IMR-90 (cell line): Measurements from ENCODE around the gene FAM171A1. TPM values are rescaled to one million over a fixed set of nuclear protein-coding genes. Genes with fewer than 3 reads are reported as not detected.

Source experiments
- ATAC-seq: fragments of 200-7000 bp; cut with Tn5 transposase; 2 replicates; pipeline ENCODE4 v1.9.1; 2020; ENCODE audit warnings: low read depth, mild to moderate bottlenecking, moderate library complexity
- BruUV-seq: library from RNA; stranded (reverse); fragments of 400-500 nt; replicated peaks from 2 replicates; lab custom pipeline; 2021; lab: Mats Ljungman, UMichigan
- CTCF ChIA-PET: fragments of 300-600 bp; formaldehyde crosslinking; extraction: SDS; loops from one replicate; lab custom pipeline; 2021; ENCODE audit warnings: antibody characterized with exemption; lab: Yijun Ruan, JAX
- POLR2A ChIA-PET: fragments of 300-600 bp; sonication (Branson Sonifier 250); formaldehyde crosslinking; loops from one replicate; lab custom pipeline; 2022; ENCODE audit warnings: antibody characterized with exemption; ENCODE audit not compliant: unreplicated experiment; lab: Charles Lee
- DNase-seq: peaks from one replicate; pipeline ENCODE4 v3.0.0; 2013
- H2AFZ ChIP-seq: replicated peaks from 2 replicates; pipeline ENCODE3; 2013; ENCODE audit warnings: low read length, mild to moderate bottlenecking; ENCODE audit not compliant: poor library complexity
- H2AK5ac ChIP-seq: 2 replicates; pipeline ENCODE4 v1.6.1; 2013; ENCODE audit warnings: low read depth, low read length, inconsistent platforms
- H2AK9ac ChIP-seq: replicated peaks from 2 replicates; pipeline ENCODE3; 2013; ENCODE audit warnings: mild to moderate bottlenecking, low read depth, low read length, moderate library complexity; ENCODE audit not compliant: poor library complexity
- H2BK120ac ChIP-seq: 2 replicates; pipeline ENCODE4 v1.6.1; 2013; ENCODE audit warnings: low read depth, low read length, inconsistent platforms
- H2BK15ac ChIP-seq: 3 replicates; pipeline ENCODE4 v1.6.1; 2013; ENCODE audit warnings: low read depth, low read length, inconsistent platforms
- H2BK20ac ChIP-seq: 2 replicates; pipeline ENCODE4 v1.6.1; 2013; ENCODE audit warnings: low read depth, mild to moderate bottlenecking, inconsistent platforms, low read length, moderate library complexity
- H2BK5ac ChIP-seq: 2 replicates; pipeline ENCODE4 v1.6.1; 2013; ENCODE audit warnings: mild to moderate bottlenecking, low read depth, low read length, inconsistent platforms; ENCODE audit not compliant: poor library complexity, severe bottlenecking
- H3K14ac ChIP-seq: replicated peaks from 2 replicates; pipeline ENCODE4 v1.6.1; 2013; ENCODE audit warnings: low read depth, low read length, inconsistent platforms
- H3K18ac ChIP-seq: 2 replicates; pipeline ENCODE4 v1.6.1; 2013; ENCODE audit warnings: low read depth, low read length, control low read depth
- H3K23ac ChIP-seq: 2 replicates; pipeline ENCODE4 v1.6.1; 2013; ENCODE audit warnings: low read depth, low read length, inconsistent platforms
- H3K27ac ChIP-seq: 2 replicates; pipeline ENCODE4 v1.5.1; 2013; ENCODE audit warnings: mild to moderate bottlenecking, control low read depth, low read length; ENCODE audit not compliant: insufficient read depth
- H3K27me3 ChIP-seq: 2 replicates; pipeline ENCODE4 v1.6.1; 2013; ENCODE audit warnings: low read length; ENCODE audit not compliant: control insufficient read depth, insufficient read depth
- H3K36me3 ChIP-seq: 2 replicates; pipeline ENCODE4 v1.6.1; 2013; ENCODE audit warnings: low read length, mixed read lengths; ENCODE audit not compliant: control insufficient read depth, insufficient read depth
- H3K4ac ChIP-seq: 2 replicates; pipeline ENCODE4 v1.6.1; 2013; ENCODE audit warnings: low read depth, low read length, inconsistent platforms
- H3K4me1 ChIP-seq: 2 replicates; pipeline ENCODE4 v1.6.1; 2013; ENCODE audit warnings: low read length, mixed read lengths; ENCODE audit not compliant: control insufficient read depth, insufficient read depth
- H3K4me2 ChIP-seq: 2 replicates; pipeline ENCODE4 v1.6.1; 2013; ENCODE audit warnings: low read depth, mild to moderate bottlenecking, control low read depth, low read length, moderate library complexity
- H3K4me3 ChIP-seq: 2 replicates; pipeline ENCODE4 v1.5.1; 2013; ENCODE audit warnings: low read depth, mild to moderate bottlenecking, control low read depth, low read length, moderate library complexity; ENCODE audit not compliant: insufficient read depth
- H3K56ac ChIP-seq: 2 replicates; pipeline ENCODE4 v1.6.1; 2013; ENCODE audit warnings: low read length, inconsistent platforms; ENCODE audit not compliant: insufficient read depth; ENCODE audit errors: extremely low read depth
- H3K79me1 ChIP-seq, 2 experiments: 2 replicates each; pipeline ENCODE4 v1.6.1; 2013; ENCODE audit warnings: low read length in 2 of 2, inconsistent platforms in 1 of 2, low read depth in 1 of 2
- H3K9ac ChIP-seq: 2 replicates; pipeline ENCODE4 v1.6.1; 2013; ENCODE audit warnings: low read depth, low read length, control low read depth
- H3K9me1 ChIP-seq: 2 replicates; pipeline ENCODE4 v1.6.1; 2013; ENCODE audit warnings: low read length, inconsistent platforms; ENCODE audit not compliant: insufficient read depth
- H3K9me3 ChIP-seq: 2 replicates; pipeline ENCODE4 v1.6.1; 2013; ENCODE audit warnings: low read length; ENCODE audit not compliant: control insufficient read depth, insufficient read depth
- H4K20me1 ChIP-seq: 2 replicates; pipeline ENCODE4 v1.6.1; 2013; ENCODE audit warnings: low read length, inconsistent platforms; ENCODE audit not compliant: insufficient read depth
- H4K5ac ChIP-seq: 2 replicates; pipeline ENCODE4 v1.6.1; 2013; ENCODE audit warnings: mild to moderate bottlenecking, low read depth, low read length, control low read depth
- H4K8ac ChIP-seq, 2 experiments: 2 replicates each; pipeline ENCODE4 v1.6.1; 2013; ENCODE audit warnings: low read depth in 2 of 2, low read length in 2 of 2, control low read depth in 1 of 2, inconsistent platforms in 1 of 2
- H4K91ac ChIP-seq: 2 replicates; pipeline ENCODE4 v1.6.1; 2013; ENCODE audit warnings: low read depth, low read length, inconsistent platforms; ENCODE audit not compliant: insufficient read depth
- CHD1 ChIP-seq: IDR thresholded peaks from 2 replicates; pipeline ENCODE4 v1.6.1; 2012; ENCODE audit warnings: low read depth, low read length, improper control_type of control experiment
- FOS ChIP-seq: fragments of 150-350 bp; IDR thresholded peaks from 2 replicates; pipeline ENCODE4 v1.6.1; 2016; ENCODE audit warnings: low read depth, low read length
- MXI1 ChIP-seq: IDR thresholded peaks from 2 replicates; pipeline ENCODE4 v1.6.1; 2012; ENCODE audit warnings: low read depth, mild to moderate bottlenecking, low read length, moderate library complexity, borderline replicate concordance
- RFX5 ChIP-seq: IDR thresholded peaks from 2 replicates; pipeline ENCODE4 v1.8.0; 2012; ENCODE audit warnings: low read depth, mild to moderate bottlenecking, low read length, moderate library complexity
- WGBS, 2 experiments: methylation state at CpG; one replicate each; pipeline versions ENCODE4 v1.1.5 to v1.1.7; 2013; ENCODE audit warnings: missing lambda C conversion rate in 2 of 2; ENCODE audit not compliant: insufficient read length in 1 of 2; ENCODE audit errors: extremely low coverage in 2 of 2; 5-methylcytosine and 5-hydroxymethylcytosine counted together
- dilution Hi-C: fragments of 300-500 bp; cut with HindIII; formaldehyde crosslinking; loops from one replicate; pipeline ENCODE4 v1.14.3; 2018; ENCODE audit warnings: low sequenced_read_pairs; ENCODE audit not compliant: unreplicated experiment
- in situ Hi-C: fragments of 300-500 bp; cut with MboI; formaldehyde crosslinking; loops from 3 replicates; pipeline ENCODE4 v1.14.3; 2019; ENCODE audit warnings: low sequenced_read_pairs, inconsistent platforms, mixed read lengths
- intact Hi-C: fragments of 100-400 bp; cut with micrococcal nuclease; formaldehyde crosslinking; loops from 2 replicates; pipeline ENCODE4 v1.10.0; 2022
- polyA plus RNA-seq, 3 experiments: library from polyadenylated mRNA; depleted of rRNA; stranded (reverse); fragments of >200 nt; gene quantifications; 2 replicates each; pipeline ENCODE4 v1.2.3, GENCODE V29; 2012; ENCODE audit warnings: low replicate concordance in 1 of 3
- total RNA-seq: library from RNA; depleted of rRNA; stranded (reverse); fragments of >200 nt; gene quantifications from 2 replicates; pipeline ENCODE4 v1.2.3, GENCODE V29; 2012

FAM171A1 gene
- total and polyA plus RNA-seq, 2 of the 4 experiments (the other 2 are of a cell fraction): 20.3 to 30.6 TPM

- Histone ChIP-seq H4K5ac (no peak overlapping the region), H4K91ac (no peak overlapping the region), H3K56ac (no peak overlapping the region), H3K27me3 (peaks cover 3% of the 10 kb centered on the region; the same call in 1 of the 2 replicates), H3K18ac (no peak overlapping the region), H4K8ac (no peak overlapping the region), H3K4me3 (no peak overlapping the region), H3K9ac (no peak overlapping the region), H3K14ac (no peak overlapping the region), H2AFZ (no peak overlapping the region), H3K36me3 (no peaks in the 10 kb centered on the region), H2BK5ac (no peak overlapping the region), H3K4ac (0 out of 2 replicates have a peak overlapping the region, but pooled peaks have one; percentile 7), H3K4me1 (peaks cover 2% of the 10 kb centered on the region; the same call in 1 of the 2 replicates), H2AK9ac (no peak overlapping the region), H2BK15ac (no peak overlapping the region), H3K9me3 (no peaks in the 10 kb centered on the region), H2AK5ac (no peak overlapping the region), H3K4me2 (no peak overlapping the region), H3K27ac (no peak overlapping the region), H2BK20ac (no peak overlapping the region), H2BK120ac (peak overlapping the region; percentile 26; the same call in 1 of the 2 replicates), H3K79me1 (no peaks in the 10 kb centered on the region), H4K20me1 (no peaks in the 10 kb centered on the region), H3K23ac (no peak overlapping the region), H3K9me1 (no peaks in the 10 kb centered on the region)
- no peak for DNase-seq
- ATAC-seq: no peak
- TF ChIP-seq RFX5 (no peak), FOS (no peak), CHD1 (no peak), MXI1 (no peak)
- in situ Hi-C loops (no loop called here), dilution Hi-C loops (no loop called here), intact Hi-C loops (no loop called here)
- no TSS peak for BruUV-seq
- ChIA-PET POLR2A (interaction anchor here (0.6 kb wide), 1 partner anchor 770 kb away, joined by 4 read pairs; no protein-coding TSS in a partner anchor), CTCF (interaction anchor here (1.4 kb wide), 1 partner anchor 14 kb away, joined by 3 read pairs; no protein-coding TSS in a partner anchor)
- 80% methylated on average over 1 of the region's 2 CpGs; no CpG with 5 or more reads in 1 of the 2 experiments for WGBS, 2 experiments
These were observed 189.4 kb downstream of the FAM171A1 start for GRCh38 chr10:15181576-15182156.
